Fibroblast of lung (primary cell): Measurements from ENCODE around the gene CUEDC1. TPM values are rescaled to one million over a fixed set of nuclear protein-coding genes. Genes with fewer than 3 reads are reported as not detected.

Experiments used
- DNase-seq, 2 donors: peaks; one replicate each; pipeline versions ENCODE4 v3.0.0 to v3.0.0-alpha.2; 2010; ENCODE audit warnings: low read depth in 2 of 2
- H2AFZ ChIP-seq: 2 replicates; pipeline ENCODE4 v1.5.1; 2012; ENCODE audit warnings: low read length, control low read depth, inconsistent platforms
- H3K27ac ChIP-seq: 2 replicates; pipeline ENCODE4 v1.5.1; 2011; ENCODE audit warnings: low read length, control low read depth; ENCODE audit not compliant: insufficient read depth
- H3K27me3 ChIP-seq: 2 replicates; pipeline ENCODE4 v1.5.1; 2011; ENCODE audit warnings: mild to moderate bottlenecking, low read length; ENCODE audit not compliant: control insufficient read depth, insufficient read depth
- H3K36me3 ChIP-seq: 2 replicates; pipeline ENCODE4 v1.5.1; 2011; ENCODE audit warnings: low read length; ENCODE audit not compliant: control insufficient read depth, insufficient read depth
- H3K4me1 ChIP-seq: 2 replicates; pipeline ENCODE4 v1.5.1; 2011; ENCODE audit warnings: low read length; ENCODE audit not compliant: control insufficient read depth, insufficient read depth; ENCODE audit errors: extremely low read depth
- H3K4me2 ChIP-seq: 2 replicates; pipeline ENCODE4 v1.5.1; 2011; ENCODE audit warnings: low read length, control low read depth; ENCODE audit not compliant: insufficient read depth; ENCODE audit errors: extremely low read depth
- H3K4me3 ChIP-seq, 4 experiments: fragments of 200-600 bp in 1 of 4; sonication (generic) in 1 of 4; replicated peaks in 1 of 4; 2 replicates each; pipeline ENCODE4 v1.5.1; 2011 to 2016; ENCODE audit warnings: low read length in 4 of 4, low read depth in 3 of 4, mild to moderate bottlenecking in 3 of 4, control low read depth in 2 of 4, inconsistent platforms in 1 of 4, mixed read lengths in 1 of 4; ENCODE audit not compliant: insufficient read depth in 1 of 4; ENCODE audit errors: control extremely low read depth in 1 of 4
- H3K79me2 ChIP-seq: 2 replicates; pipeline ENCODE4 v1.5.1; 2012; ENCODE audit warnings: mild to moderate bottlenecking, low read length, inconsistent platforms; ENCODE audit not compliant: control insufficient read depth, insufficient read depth
- H3K9ac ChIP-seq: 2 replicates; pipeline ENCODE4 v1.5.1; 2011; ENCODE audit warnings: mild to moderate bottlenecking, low read length, control low read depth; ENCODE audit not compliant: insufficient read depth
- H3K9me3 ChIP-seq: 2 replicates; pipeline ENCODE4 v1.5.1; 2012; ENCODE audit warnings: low read depth, low read length; ENCODE audit not compliant: control insufficient read depth, insufficient read depth
- H4K20me1 ChIP-seq: 2 replicates; pipeline ENCODE4 v1.5.1; 2011; ENCODE audit warnings: low read length; ENCODE audit not compliant: control insufficient read depth, insufficient read depth; ENCODE audit errors: extremely low read depth
- EZH2 ChIP-seq: IDR thresholded peaks from 2 replicates; pipeline ENCODE4 v1.5.1; 2012; ENCODE audit warnings: low read length, control low read depth, mild to moderate bottlenecking; ENCODE audit errors: missing control alignments
- polyA plus RNA-seq, 2 donors: library from polyadenylated mRNA; depleted of rRNA in 1 of 2; stranded (reverse) in 1 of 2; unstranded in 1 of 2; fragments of >200 nt; gene quantifications; 2 replicates each; pipeline ENCODE4 v1.2.1, GENCODE V29; 2011 to 2012; ENCODE audit warnings: missing spikeins in 1 of 2
- total RNA-seq: library from RNA; depleted of rRNA; stranded (reverse); fragments of >200 nt; gene quantifications from 2 replicates; pipeline ENCODE4 v1.2.1, GENCODE V29; 2014
- TF ChIP-seq, protein P1 (sequence below), 2 donors: IDR thresholded peaks in 1 of 2; conservative IDR thresholded peaks in 1 of 2; 1 replicate in 1 of 2; 2 replicates in 1 of 2; pipeline ENCODE4 v1.5.1; 2011 to 2012; ENCODE audit warnings: low read length in 2 of 2, control low read depth in 1 of 2, inconsistent platforms in 1 of 2, low read depth in 1 of 2, mild to moderate bottlenecking in 1 of 2

CUEDC1 gene
- total and polyA plus RNA-seq, 2 donors (not counting 1 experiment from before 2014, with no cell fraction given): 11.9 to 34.9 TPM

DNA sequence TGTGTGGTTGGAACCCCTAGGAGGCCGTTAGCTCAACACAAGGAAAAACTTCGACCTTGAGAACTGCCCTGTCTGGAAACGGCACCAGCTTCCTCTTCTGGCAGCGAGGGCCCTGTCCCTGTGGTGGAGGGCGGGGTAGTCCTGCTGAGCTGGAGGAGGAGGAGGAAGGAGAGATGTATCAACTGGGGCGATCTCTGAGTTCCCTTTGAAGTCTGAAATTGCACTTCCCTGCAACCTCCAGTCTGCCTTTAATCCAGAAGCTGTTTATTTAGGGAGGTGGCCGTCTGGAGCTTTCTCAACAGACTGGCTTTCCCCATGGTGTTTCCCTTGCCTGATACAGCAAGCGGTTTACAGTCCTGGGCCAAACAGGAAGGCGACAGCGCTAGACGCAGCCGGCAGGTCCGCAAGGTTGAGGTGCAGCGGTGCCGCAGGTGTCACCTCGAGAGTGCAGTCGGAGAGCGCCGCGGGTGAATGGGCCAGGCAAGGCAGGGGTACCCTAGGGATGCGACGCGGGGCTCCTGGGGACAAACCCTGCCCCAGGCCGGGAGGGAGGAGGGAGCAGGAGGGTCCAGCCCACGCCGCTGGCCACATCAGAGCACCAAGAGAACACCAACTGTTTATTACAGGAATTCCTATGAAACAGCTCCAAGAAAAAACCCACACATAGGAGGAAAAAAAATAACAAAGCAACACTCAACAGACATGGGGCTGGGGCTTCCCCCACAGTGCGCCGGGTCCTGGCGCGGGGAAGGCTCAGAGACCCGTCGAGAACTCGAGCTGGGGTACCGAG, 94.0 kb downstream of the CUEDC1 start:
- Histone ChIP-seq H3K9ac (peak overlapping the region; percentile 63), H3K4me2 (peak overlapping the region; percentile 78), H3K27ac (peak overlapping the region; percentile 78), H3K4me3 (peak overlapping the region in 3 of 4 experiments; percentile 18 to 48 (median 24)), H3K9me3 (no peaks in the 10 kb centered on the region), H3K4me1 (peaks cover 34% of the 10 kb centered on the region), H3K36me3 (peaks cover 12% of the 10 kb centered on the region), H2AFZ (no peak overlapping the region), H3K27me3 (no peaks in the 10 kb centered on the region), H4K20me1 (no peaks in the 10 kb centered on the region), H3K79me2 (no peaks in the 10 kb centered on the region)
- TF ChIP-seq, protein P1, sequence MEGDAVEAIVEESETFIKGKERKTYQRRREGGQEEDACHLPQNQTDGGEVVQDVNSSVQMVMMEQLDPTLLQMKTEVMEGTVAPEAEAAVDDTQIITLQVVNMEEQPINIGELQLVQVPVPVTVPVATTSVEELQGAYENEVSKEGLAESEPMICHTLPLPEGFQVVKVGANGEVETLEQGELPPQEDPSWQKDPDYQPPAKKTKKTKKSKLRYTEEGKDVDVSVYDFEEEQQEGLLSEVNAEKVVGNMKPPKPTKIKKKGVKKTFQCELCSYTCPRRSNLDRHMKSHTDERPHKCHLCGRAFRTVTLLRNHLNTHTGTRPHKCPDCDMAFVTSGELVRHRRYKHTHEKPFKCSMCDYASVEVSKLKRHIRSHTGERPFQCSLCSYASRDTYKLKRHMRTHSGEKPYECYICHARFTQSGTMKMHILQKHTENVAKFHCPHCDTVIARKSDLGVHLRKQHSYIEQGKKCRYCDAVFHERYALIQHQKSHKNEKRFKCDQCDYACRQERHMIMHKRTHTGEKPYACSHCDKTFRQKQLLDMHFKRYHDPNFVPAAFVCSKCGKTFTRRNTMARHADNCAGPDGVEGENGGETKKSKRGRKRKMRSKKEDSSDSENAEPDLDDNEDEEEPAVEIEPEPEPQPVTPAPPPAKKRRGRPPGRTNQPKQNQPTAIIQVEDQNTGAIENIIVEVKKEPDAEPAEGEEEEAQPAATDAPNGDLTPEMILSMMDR (conservative IDR thresholded peaks at IDR 0.05 in 1 of 2, IDR thresholded peaks at IDR 0.05 in 1 of 2; ENCODE audit: low read depth in 1 of 2, low read length in 2 of 2): no peak
- no peak for TF ChIP-seq EZH2
- DNase-seq: peak; percentile 55 to 59

DNA sequence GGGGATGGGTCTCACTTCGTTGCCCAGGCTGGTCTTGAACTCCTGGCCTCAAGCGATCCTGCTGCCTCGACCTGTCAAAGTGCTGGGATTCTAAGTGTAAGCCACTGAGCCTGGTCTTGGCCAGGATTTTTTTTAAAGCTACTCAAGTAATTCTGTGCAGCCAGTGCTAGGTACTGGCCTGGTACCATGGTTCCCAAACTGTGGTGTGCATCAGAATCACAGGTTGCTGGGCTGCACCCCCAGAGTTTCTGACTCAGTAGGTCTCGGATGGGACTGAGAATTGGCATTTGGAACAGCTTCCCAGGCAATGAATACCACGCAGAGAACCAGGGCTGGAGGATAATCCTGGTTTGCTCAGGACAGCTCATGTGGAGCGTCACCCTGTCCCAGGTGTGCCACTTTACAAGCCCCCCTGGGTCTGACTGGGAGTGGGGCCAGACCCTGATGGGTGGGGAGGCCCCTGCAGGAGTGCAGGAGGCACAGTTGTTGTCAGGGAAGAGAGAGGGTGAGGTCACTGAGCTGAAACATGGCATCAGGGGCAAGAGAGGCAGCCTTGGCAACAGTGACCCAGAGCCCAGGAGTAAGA, 94.7 kb downstream of the CUEDC1 start:
- no peak for DNase-seq
- Histone ChIP-seq H3K4me2 (no peak overlapping the region), H3K4me3 (no peak overlapping the region), H4K20me1 (no peaks in the 10 kb centered on the region), H2AFZ (no peak overlapping the region), H3K9me3 (no peaks in the 10 kb centered on the region), H3K4me1 (peaks cover 34% of the 10 kb centered on the region), H3K36me3 (peaks cover 12% of the 10 kb centered on the region), H3K79me2 (no peaks in the 10 kb centered on the region), H3K27me3 (no peaks in the 10 kb centered on the region), H3K9ac (no peak overlapping the region), H3K27ac (peak overlapping the region; percentile 78)
- TF ChIP-seq, protein P1 (conservative IDR thresholded peaks at IDR 0.05 in 1 of 2, IDR thresholded peaks at IDR 0.05 in 1 of 2; ENCODE audit: low read depth in 1 of 2, low read length in 2 of 2): no peak
- no peak for TF ChIP-seq EZH2

DNA sequence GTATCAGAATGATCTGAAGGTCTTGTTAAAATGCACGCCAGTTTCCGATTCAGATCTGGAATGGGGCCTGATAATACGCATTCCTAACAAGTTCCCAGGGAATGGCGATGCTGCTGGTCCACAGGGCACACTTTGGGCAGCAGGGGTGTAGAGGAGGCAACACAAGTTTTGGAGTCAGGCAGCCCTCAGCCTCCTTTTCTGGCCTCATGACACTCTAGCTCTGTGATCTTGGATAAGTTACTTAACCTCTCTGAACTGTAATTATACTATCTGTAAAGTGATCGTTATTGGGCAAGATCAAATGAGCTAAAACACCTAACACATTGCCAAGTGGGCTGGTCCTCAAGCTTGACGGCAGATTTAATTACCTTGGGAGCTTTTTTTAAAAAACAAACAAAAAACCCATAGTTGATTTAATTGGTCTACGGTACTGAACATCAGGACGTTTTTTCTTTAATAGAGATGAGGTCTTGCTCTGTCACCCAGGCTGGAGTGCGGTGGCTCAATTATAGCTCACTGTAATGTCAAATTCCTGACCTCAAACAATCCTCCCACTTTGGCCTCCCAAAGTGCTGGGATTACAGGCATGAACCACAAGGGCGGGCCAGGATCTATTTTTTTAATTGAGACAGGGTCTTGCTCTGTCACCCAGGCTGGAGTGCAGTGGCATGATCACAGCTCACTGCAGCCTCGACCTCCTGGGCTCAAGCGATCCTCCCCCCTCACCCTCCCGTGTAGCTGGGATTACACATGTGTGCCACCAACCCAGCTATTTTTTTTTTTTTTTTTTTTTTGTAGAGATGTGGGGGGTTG, 95.4 kb downstream of the CUEDC1 start:
- peaks cover 8% of the 10 kb centered on the region for H3K36me3 ChIP-seq
- H3K27ac ChIP-seq: peak overlapping the region; percentile 78
- H3K79me2 ChIP-seq: no peaks in the 10 kb centered on the region
- H3K4me3 ChIP-seq: no peak overlapping the region
- H3K9ac ChIP-seq: no peak overlapping the region
- no peaks in the 10 kb centered on the region for H3K27me3 ChIP-seq
- no peaks in the 10 kb centered on the region for H3K9me3 ChIP-seq
- no peak for DNase-seq
- no peaks in the 10 kb centered on the region for H4K20me1 ChIP-seq
- no peak for TF ChIP-seq EZH2
- TF ChIP-seq, protein P1 (conservative IDR thresholded peaks at IDR 0.05 in 1 of 2, IDR thresholded peaks at IDR 0.05 in 1 of 2; ENCODE audit: low read depth in 1 of 2, low read length in 2 of 2): no peak
- no peak overlapping the region for H2AFZ ChIP-seq
- no peak overlapping the region for H3K4me2 ChIP-seq
- H3K4me1 ChIP-seq: peaks cover 34% of the 10 kb centered on the region
